ENCODE results near the gene UVRAG.
"Not testable (repeated sequence)": the region's sequence is repeated elsewhere in the genome, so short reads cannot be mapped to it uniquely, and the experiment has no call there.

DNA sequence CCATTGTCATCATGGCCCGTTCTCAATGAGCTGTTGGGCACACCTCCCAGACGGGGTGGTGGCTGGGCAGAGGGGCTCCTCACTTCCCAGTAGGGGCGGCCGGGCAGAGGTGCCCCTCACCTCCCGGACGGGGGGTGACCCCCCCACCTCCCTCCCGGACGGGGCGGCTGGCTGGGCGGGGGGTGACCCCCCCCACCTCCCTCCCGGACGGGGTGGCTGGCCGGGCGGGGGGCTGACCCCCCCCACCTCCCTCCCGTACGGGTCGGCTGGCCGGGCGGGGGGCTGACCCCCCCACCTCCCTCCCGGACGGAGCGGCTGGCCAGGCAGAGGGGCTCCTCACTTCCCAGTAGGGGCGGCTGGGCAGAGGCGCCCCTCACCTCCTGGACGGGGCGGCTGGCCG is 62.3 kb downstream of the UVRAG start:
- not testable (repeated sequence) for TF ChIP-seq POLR2A (IDR thresholded peaks at IDR 0.05; ENCODE audit: low read length); GATA1 (IDR thresholded peaks at IDR 0.05; ENCODE audit: low read depth, low read length)
